ENCODE data around the gene LAMC2. TPM values are rescaled to one million over a fixed set of nuclear protein-coding genes. Genes with fewer than 3 reads are reported as not detected.

The LAMC2 gene
- total and polyA plus RNA-seq, 10 of the 15 experiments (the other 5 are each of a cell fraction or from before 2014, with no cell fraction given), result 0.27 to 1.5 (median 0.92) TPM

- in situ Hi-C loops (cut with MboI) (no loop called here), intact Hi-C loops (cut with micrococcal nuclease; ENCODE audit: unreplicated experiment) (no loop called here)
- H3K9ac ChIP-seq (ENCODE audit: control insufficient read depth, insufficient read depth, low read length), result no peak overlapping the region
- no peak overlapping the region for H3K4me2 ChIP-seq (ENCODE audit: control insufficient read depth, insufficient read depth)
- CTCF ChIA-PET, result interaction anchor here (0.7 to 9.8 kb wide), 7 partner anchors 11 to 269 kb away, joined by 3 to 126 read pairs (median 4); no protein-coding TSS in a partner anchor
- FAIRE-seq, result no peak
- H3K27ac ChIP-seq (ENCODE audit: control insufficient read depth, insufficient read depth), result no peak overlapping the region
- BruUV-seq (replicated peaks), result no TSS peak
- no peak overlapping the region for H3K4me3 ChIP-seq
- H3K36me3 ChIP-seq (ENCODE audit: control insufficient read depth in 2 of 2, insufficient read depth in 2 of 2, low read length in 1 of 2), result no peaks in the 10 kb centered on the region
- SMC1A ChIA-PET (ENCODE audit: uncharacterized antibody, unreplicated experiment), result interaction anchor here (1.1 to 7.2 kb wide), 3 partner anchors 9 to 269 kb away, joined by 3 to 66 read pairs (median 33); no protein-coding TSS in a partner anchor
- ATAC-seq, result no peak
- WGBS (ENCODE audit: insufficient coverage, insufficient replicate concordance, low lambda C conversion rate, missing lambda C conversion rate), result 2% methylated on average over 2 of the region's 2 CpGs
- H3K79me2 ChIP-seq (ENCODE audit: control insufficient read depth, insufficient read depth, low read length), result no peaks in the 10 kb centered on the region
- no peaks in the 10 kb centered on the region for H4K20me1 ChIP-seq (ENCODE audit: control insufficient read depth, insufficient read depth)
- TF ChIP-seq EP300 (IDR thresholded peaks at IDR 0.05; ENCODE audit: borderline replicate concordance in 1 of 2, control insufficient read depth in 1 of 2, low read depth in 2 of 2, low read length in 2 of 2), result no peak
- TF ChIP-seq PRDM15 (CRISPR knock-in tag; IDR thresholded peaks at IDR 0.05), result no peak
- TF ChIP-seq SP1 (IDR thresholded peaks at IDR 0.05; ENCODE audit: low read depth, low read length), result no peak
- no peak for TF ChIP-seq MLLT1 (IDR thresholded peaks at IDR 0.05)
- no peak for TF ChIP-seq SIX5 (IDR thresholded peaks at IDR 0.05; ENCODE audit: low read depth, low read length, severe bottlenecking)
- TF ChIP-seq EED (IDR thresholded peaks at IDR 0.05; ENCODE audit: low read depth), result no peak
- no peak for TF ChIP-seq LARP7 (IDR thresholded peaks at IDR 0.05)
- no peak for TF ChIP-seq SREBF1 (IDR thresholded peaks at IDR 0.05; ENCODE audit: low read length)
- TF ChIP-seq KDM1A (IDR thresholded peaks at IDR 0.05; ENCODE audit: borderline replicate concordance), result no peak
- TF ChIP-seq NFXL1 (IDR thresholded peaks at IDR 0.05; ENCODE audit: borderline replicate concordance), result no peak
- no peak for TF ChIP-seq BACH1 (IDR thresholded peaks at IDR 0.05; ENCODE audit: borderline replicate concordance)
- no peak for DNase-seq (ENCODE audit: low read depth, low spot score)
- no peaks in the 10 kb centered on the region for H3K9me3 ChIP-seq (replicated peaks; ENCODE audit: control insufficient read depth, insufficient read depth, low read length)
- peaks cover 6% of the 10 kb centered on the region; the same call in 1 of the 2 replicates for H3K4me1 ChIP-seq (ENCODE audit: control insufficient read depth, insufficient read depth, low read length)
- H3K27me3 ChIP-seq (replicated peaks in 1 of 2; ENCODE audit: control insufficient read depth in 2 of 2, insufficient read depth in 2 of 2, low read length in 1 of 2), result no peaks in the 10 kb centered on the region
- POLR2A ChIA-PET, result no interaction called here
- H2AFZ ChIP-seq (ENCODE audit: control insufficient read depth, low read depth, low read length), result no peak overlapping the region
- RAD21 ChIA-PET (ENCODE audit: unreplicated experiment), result interaction anchor here (1.0 to 4.0 kb wide), 4 partner anchors 9 to 268 kb away, joined by 3 to 52 read pairs (median 4); no protein-coding TSS in a partner anchor
Measured at GRCh38 chr1:183230413-183230812, 44.3 kb downstream of the LAMC2 start.
